Right atrium auricular region (tissue), 2 donors: ENCODE measurements around the gene GRIK1. TPM values are rescaled to one million over a fixed set of nuclear protein-coding genes. Genes with fewer than 3 reads are reported as not detected.

Experiments used
- DNase-seq: peaks from one replicate; pipeline ENCODE4 v3.0.0-alpha.2; 2019; ENCODE audit warnings: low spot score
- H3K27ac ChIP-seq, 2 donors: fragments of 200-600 bp; sonication (generic); 1 replicate in 1 of 2; 2 replicates in 1 of 2; pipeline ENCODE4 v1.5.1; 2016 to 2019
- H3K27me3 ChIP-seq, 2 donors: fragments of 200-600 bp; sonication (generic); one replicate each; pipeline versions ENCODE4 v1.5.1 to v1.6.0; 2017 to 2019
- H3K36me3 ChIP-seq: fragments of 200-600 bp; sonication (generic); one replicate; pipeline ENCODE4 v1.5.1; 2016
- H3K4me1 ChIP-seq, 2 donors: fragments of 200-600 bp; sonication (generic); one replicate each; pipeline versions ENCODE4 v1.5.1 to v1.6.0; 2017 to 2019
- H3K4me3 ChIP-seq, 2 donors: fragments of 200-600 bp; sonication (generic); 1 replicate in 1 of 2; 2 replicates in 1 of 2; pipeline ENCODE4 v1.5.1; 2017 to 2019; ENCODE audit warnings: mild to moderate bottlenecking in 1 of 2, moderate library complexity in 1 of 2
- H3K9me3 ChIP-seq, 2 donors: fragments of 200-600 bp; sonication (generic); one replicate each; pipeline ENCODE4 v1.5.1; 2019
- total RNA-seq, 2 donors: library from RNA; depleted of rRNA; stranded (reverse); fragments of >200 nt; gene quantifications; one replicate each; pipeline ENCODE4 v1.1.0, GENCODE V29; 2016
- TF ChIP-seq, protein P1 (sequence below), 2 donors: fragments of 200-600 bp; sonication (generic); IDR thresholded peaks; one replicate each; pipeline ENCODE4 v1.5.1; 2019; ENCODE audit warnings: antibody characterized with exemption in 2 of 2

Gene GRIK1
- total RNA-seq, 2 donors from 2014 or later: not detected

DNA sequence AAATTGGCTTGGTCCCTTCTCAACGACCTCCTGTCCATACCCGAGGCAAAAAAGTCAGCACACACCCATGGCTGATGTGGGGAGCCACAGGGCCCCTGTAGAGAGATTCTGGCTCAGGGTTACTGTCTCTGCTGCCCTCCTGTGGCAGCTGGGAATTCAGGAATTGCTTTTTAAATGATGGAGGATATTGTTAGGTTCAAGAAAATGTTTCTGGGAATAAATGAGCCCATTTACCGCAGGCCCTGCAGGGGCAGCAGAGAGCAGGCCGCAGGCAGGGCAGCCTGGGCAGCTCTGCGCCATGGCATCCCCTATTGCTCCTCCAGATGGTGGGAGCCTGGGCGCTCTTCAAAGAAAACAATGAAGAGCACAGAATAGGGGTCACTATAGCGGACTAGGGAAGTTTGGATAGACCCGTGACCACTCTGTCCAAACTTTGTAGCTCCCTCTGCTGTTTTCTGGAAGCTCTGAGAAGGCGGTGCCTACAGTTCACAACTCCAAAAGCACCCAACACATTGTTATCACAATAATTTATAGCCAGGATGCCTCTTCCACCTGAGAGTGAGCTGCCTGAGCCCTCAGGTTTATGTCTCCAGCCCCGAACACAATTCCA lies 440.0 kb downstream of the GRIK1 start:
- Histone ChIP-seq H3K36me3 (no peaks in the 10 kb centered on the region), H3K27ac (no peak overlapping the region), H3K4me3 (no peak overlapping the region), H3K4me1 (no peaks in the 10 kb centered on the region), H3K9me3 (no peaks in the 10 kb centered on the region), H3K27me3 (no peaks in the 10 kb centered on the region)
- TF ChIP-seq, protein P1, sequence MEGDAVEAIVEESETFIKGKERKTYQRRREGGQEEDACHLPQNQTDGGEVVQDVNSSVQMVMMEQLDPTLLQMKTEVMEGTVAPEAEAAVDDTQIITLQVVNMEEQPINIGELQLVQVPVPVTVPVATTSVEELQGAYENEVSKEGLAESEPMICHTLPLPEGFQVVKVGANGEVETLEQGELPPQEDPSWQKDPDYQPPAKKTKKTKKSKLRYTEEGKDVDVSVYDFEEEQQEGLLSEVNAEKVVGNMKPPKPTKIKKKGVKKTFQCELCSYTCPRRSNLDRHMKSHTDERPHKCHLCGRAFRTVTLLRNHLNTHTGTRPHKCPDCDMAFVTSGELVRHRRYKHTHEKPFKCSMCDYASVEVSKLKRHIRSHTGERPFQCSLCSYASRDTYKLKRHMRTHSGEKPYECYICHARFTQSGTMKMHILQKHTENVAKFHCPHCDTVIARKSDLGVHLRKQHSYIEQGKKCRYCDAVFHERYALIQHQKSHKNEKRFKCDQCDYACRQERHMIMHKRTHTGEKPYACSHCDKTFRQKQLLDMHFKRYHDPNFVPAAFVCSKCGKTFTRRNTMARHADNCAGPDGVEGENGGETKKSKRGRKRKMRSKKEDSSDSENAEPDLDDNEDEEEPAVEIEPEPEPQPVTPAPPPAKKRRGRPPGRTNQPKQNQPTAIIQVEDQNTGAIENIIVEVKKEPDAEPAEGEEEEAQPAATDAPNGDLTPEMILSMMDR (IDR thresholded peaks at IDR 0.05): peak in 1 of 2 donors; percentile 47
- DNase-seq: no peak

DNA sequence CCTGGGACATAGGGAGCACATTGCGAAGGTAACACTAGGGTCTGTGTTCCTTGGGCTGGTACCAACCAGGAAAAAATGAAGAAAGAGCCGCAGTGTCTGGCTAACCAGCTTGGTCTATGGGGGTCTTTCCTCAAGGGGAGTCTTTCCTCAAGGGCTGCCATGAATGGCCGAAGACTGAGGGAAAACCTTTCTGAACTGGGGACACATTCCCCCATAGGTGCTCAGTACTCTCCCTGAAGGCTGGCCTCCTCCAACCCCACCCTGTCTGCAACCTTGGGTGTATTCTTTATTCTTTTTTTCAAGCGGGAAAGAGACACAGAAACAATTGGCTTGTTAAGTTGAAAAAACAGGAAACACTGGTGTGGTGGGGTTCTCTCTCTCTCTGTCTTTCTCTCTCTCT lies 440.6 kb downstream of the GRIK1 start:
- no peaks in the 10 kb centered on the region for H3K4me1 ChIP-seq

DNA sequence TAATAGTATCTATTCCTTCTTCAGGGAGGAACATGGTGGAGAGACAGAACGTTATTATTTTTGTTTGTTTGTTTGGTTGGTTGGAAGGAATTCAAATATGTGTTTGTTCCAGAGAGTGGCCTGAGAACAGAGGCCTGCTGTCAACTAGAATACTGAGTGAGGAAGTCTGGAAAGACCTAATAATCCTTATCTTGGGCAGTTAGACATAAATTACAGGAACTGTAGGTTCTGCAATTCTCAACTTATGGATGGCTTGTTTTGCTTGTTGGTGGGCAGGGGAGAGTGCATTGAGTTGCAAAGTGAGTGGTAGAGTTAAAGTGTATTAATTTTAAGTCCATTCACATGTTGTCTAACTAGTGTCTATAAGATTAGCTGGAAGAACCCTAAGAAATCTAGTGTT lies 443.5 kb downstream of the GRIK1 start:
- DNase-seq: no peak
- no peaks in the 10 kb centered on the region for H3K4me1 ChIP-seq
- TF ChIP-seq, protein P1 (IDR thresholded peaks at IDR 0.05): no peak
- no peaks in the 10 kb centered on the region for H3K27me3 ChIP-seq
- no peaks in the 10 kb centered on the region for H3K36me3 ChIP-seq
- no peaks in the 10 kb centered on the region for H3K9me3 ChIP-seq
- H3K4me3 ChIP-seq: no peak overlapping the region
- no peak overlapping the region for H3K27ac ChIP-seq

More for the DNA sequence above, 440.6 kb downstream of the GRIK1 start:
- Histone ChIP-seq H3K36me3 (no peaks in the 10 kb centered on the region), H3K4me3 (no peak overlapping the region), H3K27ac (no peak overlapping the region), H3K9me3 (no peaks in the 10 kb centered on the region), H3K27me3 (no peaks in the 10 kb centered on the region)
- no peak for DNase-seq
- TF ChIP-seq, protein P1 (IDR thresholded peaks at IDR 0.05): no peak

DNA sequence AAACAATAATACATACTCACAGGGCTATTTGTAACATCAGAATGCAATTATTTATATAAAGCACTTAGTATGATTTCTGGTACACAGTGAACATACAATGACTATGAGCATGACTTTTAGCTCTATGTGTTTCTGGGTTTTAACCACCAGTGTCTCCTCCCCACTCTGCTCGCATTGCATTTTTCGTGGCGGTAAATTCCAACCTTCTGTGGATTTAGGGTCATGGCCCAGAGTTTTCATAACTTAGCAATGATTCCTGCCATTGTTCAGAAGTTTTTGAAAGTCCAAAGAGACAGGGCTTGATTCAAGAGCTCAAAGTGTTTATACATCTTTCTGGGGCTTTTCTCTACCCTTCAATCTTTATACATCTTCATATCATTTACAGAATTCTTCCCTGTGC lies 449.8 kb downstream of the GRIK1 start:
- Histone ChIP-seq H3K27me3 (no peaks in the 10 kb centered on the region), H3K4me3 (no peak overlapping the region), H3K27ac (no peak overlapping the region), H3K4me1 (no peaks in the 10 kb centered on the region), H3K36me3 (no peaks in the 10 kb centered on the region), H3K9me3 (no peaks in the 10 kb centered on the region)
- TF ChIP-seq, protein P1 (IDR thresholded peaks at IDR 0.05): no peak
- no peak for DNase-seq

DNA sequence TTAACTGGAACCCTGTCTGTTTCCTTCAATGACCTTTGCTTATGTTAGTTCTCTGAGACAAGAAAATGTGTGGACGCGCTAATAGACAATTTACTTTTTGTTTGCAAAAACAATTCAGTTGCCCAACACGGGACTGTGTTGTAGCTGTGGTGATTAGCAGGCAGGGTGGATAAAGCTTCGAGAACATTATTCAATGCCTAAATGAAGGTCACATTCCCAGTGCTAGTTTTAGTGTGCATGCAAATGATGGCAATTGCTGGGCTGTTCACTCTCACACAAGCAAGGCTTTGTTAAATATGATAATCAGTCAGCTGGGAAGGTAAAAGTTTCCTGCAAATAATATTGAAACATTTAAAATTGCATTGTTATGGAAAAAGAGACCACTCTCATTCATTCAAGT lies 452.6 kb downstream of the GRIK1 start:
- no peak overlapping the region for H3K27ac ChIP-seq
- no peaks in the 10 kb centered on the region for H3K4me1 ChIP-seq
- no peaks in the 10 kb centered on the region for H3K9me3 ChIP-seq
- H3K27me3 ChIP-seq: no peaks in the 10 kb centered on the region
- H3K36me3 ChIP-seq: no peaks in the 10 kb centered on the region
- TF ChIP-seq, protein P1 (IDR thresholded peaks at IDR 0.05): no peak
- H3K4me3 ChIP-seq: no peak overlapping the region
- no peak for DNase-seq

Other genes with a start within 250 kb of the GRIK1 start
- gene CLDN17, start 226.8 kb upstream of the GRIK1 start, total RNA-seq: not detected